Erythroblast (primary cell): ENCODE data around the gene REPS2.

Experiments used
- GATA1 ChIP-seq: IDR thresholded peaks from 2 replicates; pipeline ENCODE4 v1.6.1; 2011; ENCODE audit warnings: low read depth, mild to moderate bottlenecking, control low read depth, low read length, moderate library complexity
- POLR2A ChIP-seq: IDR thresholded peaks from 2 replicates; pipeline ENCODE4 v1.6.1; 2011; ENCODE audit warnings: mild to moderate bottlenecking, low read length

DNA sequence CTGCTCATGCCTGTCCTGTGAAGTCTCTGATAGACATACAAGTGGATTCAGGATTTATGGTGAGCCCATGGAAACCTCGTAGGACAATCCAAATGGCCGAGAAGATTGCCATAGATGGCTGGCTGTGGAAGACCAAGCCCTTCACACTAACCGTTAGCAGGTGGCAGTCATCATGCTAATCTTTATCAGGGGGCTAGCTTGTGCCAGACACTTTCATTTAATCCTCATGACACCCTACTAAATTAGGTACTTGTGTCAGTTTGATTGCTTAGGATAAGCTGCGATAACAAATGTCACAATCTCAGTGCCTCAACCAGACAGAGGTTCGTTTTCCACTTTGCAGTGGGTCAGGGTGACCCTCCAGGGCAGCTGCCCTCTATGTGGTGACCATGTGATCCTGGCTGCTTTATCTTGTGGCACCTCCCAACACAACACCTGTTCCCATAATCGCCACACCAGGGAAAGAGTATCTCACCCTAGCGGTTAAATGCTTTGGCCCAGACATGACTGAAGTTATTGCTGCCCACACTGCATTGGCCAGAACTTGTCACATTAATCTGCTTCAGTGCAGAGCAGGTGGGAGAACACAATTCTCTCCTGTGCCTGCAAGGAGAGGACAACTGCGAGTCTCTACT, 60.8 kb downstream of the REPS2 start:
- TF ChIP-seq POLR2A (no peak), GATA1 (no peak)
